GM13976 (cell line): ENCODE measurements around the gene MAP1LC3B.

Experiments
- DNase-seq: peaks from one replicate; pipeline ENCODE4 v3.0.0; 2012; ENCODE audit warnings: low spot score
- CTCF ChIP-seq: IDR thresholded peaks from 2 replicates; pipeline ENCODE4 v1.5.1; 2012; ENCODE audit warnings: borderline replicate concordance, mild to moderate bottlenecking; ENCODE audit not compliant: insufficient read depth; ENCODE audit errors: extremely low read depth, missing control alignments, control extremely low read depth
- in situ Hi-C: fragments of 300-500 bp; cut with MboI; formaldehyde crosslinking; loops from one replicate; pipeline ENCODE4 v1.12.0; 2022; ENCODE audit warnings: low sequenced_read_pairs, mixed read lengths, inconsistent platforms; ENCODE audit not compliant: unreplicated experiment

The MAP1LC3B gene

GRCh38 chr16:87366930-87367329, 25.2 kb upstream of the MAP1LC3B start:
- in situ Hi-C loops = no loop called here
- no peak for TF ChIP-seq CTCF
- DNase-seq = no peak

GRCh38 chr16:87367529-87367928, 24.6 kb upstream of the MAP1LC3B start:
- in situ Hi-C loops = no loop called here
- DNase-seq = no peak
- TF ChIP-seq CTCF = no peak

DNA sequence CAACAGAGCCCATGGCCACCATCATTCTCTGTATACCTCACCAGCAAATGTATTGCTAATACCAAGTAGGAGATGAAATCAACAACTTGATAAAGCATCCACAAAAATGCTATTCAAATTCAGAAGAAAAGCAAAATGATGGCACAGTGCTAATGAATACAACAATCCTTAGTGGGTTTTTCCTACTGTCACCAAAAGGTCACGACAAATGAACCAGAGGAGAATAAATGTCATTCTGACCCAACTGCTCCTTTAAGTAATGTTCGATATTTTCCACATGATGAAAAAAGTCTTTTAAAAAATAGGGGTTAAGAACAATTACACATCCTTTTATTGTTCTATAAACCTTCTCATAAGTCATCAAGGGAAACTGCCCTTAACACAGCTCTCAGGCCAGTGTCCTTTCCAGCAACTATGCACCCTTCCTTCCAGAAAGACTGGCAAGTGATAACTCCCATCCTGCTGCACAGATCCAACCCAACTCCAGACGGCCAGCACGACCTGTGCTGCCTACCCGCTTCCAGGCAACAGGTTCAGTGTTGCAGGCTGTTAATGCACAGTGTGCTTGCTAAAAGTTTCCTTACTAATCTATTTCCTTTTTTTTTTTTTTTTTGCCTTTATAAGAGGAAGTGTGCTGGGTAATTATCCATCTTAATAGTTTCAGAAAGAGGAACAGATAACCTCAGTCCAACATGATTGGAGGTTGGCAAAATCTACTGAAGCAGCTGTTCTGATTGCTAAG, 23.9 kb upstream of the MAP1LC3B start:
- TF ChIP-seq CTCF = no peak
- in situ Hi-C loops = no loop called here
- no peak for DNase-seq

- TF ChIP-seq CTCF = no peak
- in situ Hi-C loops = no loop called here
- no peak for DNase-seq
Observed at GRCh38 chr16:87369117-87369765, 22.9 kb upstream of the MAP1LC3B start.

GRCh38 chr16:87369796-87370719, 22.1 kb upstream of the MAP1LC3B start:
- no peak for TF ChIP-seq CTCF
- in situ Hi-C loops = no loop called here
- no peak for DNase-seq

- no peak for TF ChIP-seq CTCF
- in situ Hi-C loops = no loop called here
- no peak for DNase-seq
Observed at GRCh38 chr16:87371261-87371866, 20.8 kb upstream of the MAP1LC3B start.
